ENCODE measurements around the gene CCDC144A. TPM values are rescaled to one million over a fixed set of nuclear protein-coding genes. Genes with fewer than 3 reads are reported as not detected.
"Not testable (repeated sequence)": the region's sequence is repeated elsewhere in the genome, so short reads cannot be mapped to it uniquely, and the experiment has no call there.

Gene CCDC144A
- 10 to 100 TPM in 1 of 4 donors, 1 to 10 TPM in 3; 1.1 to 20.3 (median 5.5) TPM for total RNA-seq

DNA sequence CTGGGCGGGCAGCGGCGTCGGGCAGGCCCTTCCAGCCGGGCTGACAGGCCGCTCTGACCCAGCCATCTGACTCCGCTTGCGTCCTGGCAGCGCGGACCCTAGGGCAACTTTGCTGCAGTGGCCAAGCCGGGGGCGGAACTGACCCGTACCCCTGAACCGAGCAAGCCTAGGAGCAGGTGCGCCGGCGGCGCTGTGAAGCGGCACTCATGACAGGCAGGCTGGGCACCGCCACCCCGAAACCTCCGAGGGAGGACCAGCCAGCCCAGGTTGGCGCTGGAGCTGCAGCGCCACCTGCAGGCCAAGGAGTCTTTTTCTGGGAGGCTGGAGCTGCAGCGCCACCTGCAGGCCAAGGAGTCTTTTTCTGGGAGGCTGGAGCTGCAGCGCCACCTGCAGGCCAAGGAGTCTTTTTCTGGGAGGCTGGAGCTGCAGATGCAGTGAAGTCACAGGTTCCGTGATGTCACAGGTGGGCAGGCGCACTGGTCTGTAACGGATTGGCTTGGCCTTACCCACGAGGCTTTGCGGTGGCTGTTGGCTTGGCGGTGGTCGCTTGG, at the start of gene CCDC144A:
CCDC144A (plus strand) TSS at position 511 of the 551 bp plus-strand sequence. CDS start 160 bp downstream, outside the sequence.
- not testable (repeated sequence) for ATAC-seq (ENCODE audit: low FRiP score); DNase-seq (ENCODE audit: low spot score)
- TF ChIP-seq, protein P1, sequence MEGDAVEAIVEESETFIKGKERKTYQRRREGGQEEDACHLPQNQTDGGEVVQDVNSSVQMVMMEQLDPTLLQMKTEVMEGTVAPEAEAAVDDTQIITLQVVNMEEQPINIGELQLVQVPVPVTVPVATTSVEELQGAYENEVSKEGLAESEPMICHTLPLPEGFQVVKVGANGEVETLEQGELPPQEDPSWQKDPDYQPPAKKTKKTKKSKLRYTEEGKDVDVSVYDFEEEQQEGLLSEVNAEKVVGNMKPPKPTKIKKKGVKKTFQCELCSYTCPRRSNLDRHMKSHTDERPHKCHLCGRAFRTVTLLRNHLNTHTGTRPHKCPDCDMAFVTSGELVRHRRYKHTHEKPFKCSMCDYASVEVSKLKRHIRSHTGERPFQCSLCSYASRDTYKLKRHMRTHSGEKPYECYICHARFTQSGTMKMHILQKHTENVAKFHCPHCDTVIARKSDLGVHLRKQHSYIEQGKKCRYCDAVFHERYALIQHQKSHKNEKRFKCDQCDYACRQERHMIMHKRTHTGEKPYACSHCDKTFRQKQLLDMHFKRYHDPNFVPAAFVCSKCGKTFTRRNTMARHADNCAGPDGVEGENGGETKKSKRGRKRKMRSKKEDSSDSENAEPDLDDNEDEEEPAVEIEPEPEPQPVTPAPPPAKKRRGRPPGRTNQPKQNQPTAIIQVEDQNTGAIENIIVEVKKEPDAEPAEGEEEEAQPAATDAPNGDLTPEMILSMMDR (IDR thresholded peaks at IDR 0.05): peak in 1 of 3 donors; percentile 10

GRCh38 chr17:16649585-16649984, 40.5 kb upstream of the CCDC144A start:
- TF ChIP-seq, protein P1 (IDR thresholded peaks at IDR 0.05): no peak
- no peak for ATAC-seq (ENCODE audit: low FRiP score)
- no peak for DNase-seq (ENCODE audit: low spot score)

- TF ChIP-seq, protein P1 (IDR thresholded peaks at IDR 0.05): no peak
- no peak for DNase-seq (ENCODE audit: low spot score)
- ATAC-seq (ENCODE audit: low FRiP score): no peak
Measured at GRCh38 chr17:16652252-16652651, 37.8 kb upstream of the CCDC144A start.

- DNase-seq (ENCODE audit: low spot score) (no peak), ATAC-seq (ENCODE audit: low FRiP score) (no peak)
- TF ChIP-seq, protein P1 (IDR thresholded peaks at IDR 0.05): no peak
Measured at GRCh38 chr17:16652847-16653366, 37.1 kb upstream of the CCDC144A start.

GRCh38 chr17:16653367-16654041, 36.5 kb upstream of the CCDC144A start, which contains the start of gene ZNF624:
Gene ZNF624 (minus strand): TSS chr17:16653850.
- peak; percentile 73 for DNase-seq (ENCODE audit: low spot score)
- TF ChIP-seq, protein P1 (IDR thresholded peaks at IDR 0.05): no peak
- peak; percentile 97 for ATAC-seq (ENCODE audit: low FRiP score)

DNA sequence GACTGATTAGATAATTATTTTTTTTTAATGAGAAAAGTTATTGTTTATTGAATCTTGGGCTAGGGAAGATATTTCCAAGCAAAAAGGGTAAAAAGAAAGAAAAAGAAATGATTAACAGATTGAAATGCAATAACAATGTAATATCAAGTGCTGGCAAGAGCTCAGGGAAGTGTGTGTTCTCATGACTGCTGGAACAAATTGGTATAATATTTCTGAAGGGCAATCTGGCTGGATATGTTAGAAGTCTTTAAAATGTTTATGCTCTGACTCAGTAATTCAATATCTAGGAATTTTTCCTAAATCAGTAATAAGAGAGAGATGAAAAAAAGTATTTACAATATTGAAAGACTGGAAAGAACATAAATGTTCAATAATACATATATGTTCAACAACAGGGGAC, 28.8 kb upstream of the CCDC144A start:
- TF ChIP-seq, protein P1 (IDR thresholded peaks at IDR 0.05): no peak
- ATAC-seq (ENCODE audit: low FRiP score) (no peak), DNase-seq (ENCODE audit: low spot score) (no peak)
